ENCODE data around the gene PPIP5K2. TPM values are rescaled to one million over a fixed set of nuclear protein-coding genes. Genes with fewer than 3 reads are reported as not detected.
"Not testable (repeated sequence)": the region's sequence is repeated elsewhere in the genome, so short reads cannot be mapped to it uniquely, and the experiment has no call there.

Gene PPIP5K2
- total and polyA plus RNA-seq, 3 donors from 2014 or later = 23.7 to 42.8 (median 30.4) TPM

- WGBS, 2 donors = 95 to 97% methylated on average over 2 of the region's 2 CpGs
- no peak for DNase-seq
- Histone ChIP-seq H3K9me3 (no peaks in the 10 kb centered on the region), H3K4me1 (no peaks in the 10 kb centered on the region), H3K27me3 (no peaks in the 10 kb centered on the region), H3K27ac (no peak overlapping the region), H3K36me3 (ENCODE audit: low read depth, missing control alignments) (no peaks in the 10 kb centered on the region), H3K4me3 (no peak overlapping the region)
- intact Hi-C loops (cut with DNase I; ENCODE audit: low total_unique reads) = no loop called here
- TF ChIP-seq POLR2A (IDR thresholded peaks at IDR 0.05) (no peak), CTCF (IDR thresholded peaks at IDR 0.05) (no peak)
Measured at GRCh38 chr5:103178167-103178566, 58.1 kb downstream of the PPIP5K2 start.

DNA sequence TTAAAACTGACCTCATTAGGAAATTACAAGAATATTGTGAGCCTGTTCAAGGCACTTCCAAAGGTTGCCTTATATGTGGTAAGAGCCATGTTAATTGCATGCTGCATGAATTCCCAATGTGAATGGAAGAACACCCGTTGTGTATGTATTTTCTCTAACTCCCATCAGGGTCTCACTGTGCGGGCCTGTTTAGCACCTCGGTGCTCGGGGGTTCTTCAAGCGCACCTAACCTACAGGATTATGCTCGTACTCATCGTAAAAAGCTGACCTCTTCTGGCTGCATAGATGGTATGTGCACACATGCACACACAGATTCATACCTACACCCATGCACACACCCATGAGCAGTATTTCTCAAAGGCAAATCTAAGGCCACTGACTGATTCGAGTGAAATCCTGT, 66.1 kb downstream of the PPIP5K2 start:
- H3K36me3 ChIP-seq (ENCODE audit: low read depth, missing control alignments) = no peaks in the 10 kb centered on the region
- H3K9me3 ChIP-seq = no peaks in the 10 kb centered on the region
- no peak overlapping the region for H3K4me3 ChIP-seq
- no peak for DNase-seq
- H3K27ac ChIP-seq = no peak overlapping the region
- intact Hi-C loops (cut with DNase I; ENCODE audit: low total_unique reads) = no loop called here
- TF ChIP-seq POLR2A (IDR thresholded peaks at IDR 0.05) = no peak
- no peak for TF ChIP-seq CTCF (IDR thresholded peaks at IDR 0.05)
- no peaks in the 10 kb centered on the region for H3K27me3 ChIP-seq
- no peaks in the 10 kb centered on the region for H3K4me1 ChIP-seq
- WGBS, 2 donors = 98% methylated on average over 8 of the region's 8 CpGs

DNA sequence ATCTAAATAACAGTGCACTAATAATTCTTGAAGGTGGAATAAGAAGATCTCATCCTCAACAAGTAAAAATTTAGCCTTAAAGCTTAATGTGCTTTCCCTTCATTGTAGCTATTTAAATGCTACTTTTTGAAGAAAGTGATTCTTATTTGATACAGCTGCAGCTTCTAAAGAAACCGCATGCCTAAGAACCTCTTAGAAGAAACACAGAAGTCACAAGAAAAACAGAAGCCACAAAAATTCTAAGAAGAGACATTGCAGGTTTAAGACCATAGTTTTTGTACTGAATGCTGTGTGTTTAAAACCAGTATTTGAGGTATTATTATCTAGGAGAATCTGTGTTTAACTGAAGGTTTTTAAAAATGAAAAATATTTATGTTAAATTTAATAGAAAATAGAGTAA, 68.3 kb downstream of the PPIP5K2 start:
- H3K4me3 ChIP-seq = no peak overlapping the region
- H3K9me3 ChIP-seq = no peaks in the 10 kb centered on the region
- H3K27me3 ChIP-seq = no peaks in the 10 kb centered on the region
- no peak overlapping the region for H3K27ac ChIP-seq
- no peak for DNase-seq
- H3K4me1 ChIP-seq = no peaks in the 10 kb centered on the region
- intact Hi-C loops (cut with DNase I; ENCODE audit: low total_unique reads) = no loop called here
- WGBS, 2 donors = 52 to 65% methylated on average over 1 of the region's 1 CpG
- no peak for TF ChIP-seq CTCF (IDR thresholded peaks at IDR 0.05)
- H3K36me3 ChIP-seq (ENCODE audit: low read depth, missing control alignments) = no peaks in the 10 kb centered on the region

- no peak overlapping the region for H3K27ac ChIP-seq
- no peaks in the 10 kb centered on the region for H3K9me3 ChIP-seq
- DNase-seq = no peak
- TF ChIP-seq CTCF (IDR thresholded peaks at IDR 0.05) = no peak
- TF ChIP-seq POLR2A (IDR thresholded peaks at IDR 0.05) = no peak
- no peaks in the 10 kb centered on the region for H3K36me3 ChIP-seq (ENCODE audit: low read depth, missing control alignments)
- H3K27me3 ChIP-seq = no peaks in the 10 kb centered on the region
- H3K4me1 ChIP-seq = no peaks in the 10 kb centered on the region
- H3K4me3 ChIP-seq = no peak overlapping the region
- intact Hi-C loops (cut with DNase I; ENCODE audit: low total_unique reads) = no loop called here
Measured at GRCh38 chr5:103203226-103203625, 83.1 kb downstream of the PPIP5K2 start.

- H3K9me3 ChIP-seq; H3K27me3 ChIP-seq; H3K27ac ChIP-seq; H3K4me3 ChIP-seq; H3K36me3 ChIP-seq (ENCODE audit: low read depth, missing control alignments); H3K4me1 ChIP-seq; intact Hi-C loops (cut with DNase I; ENCODE audit: low total_unique reads); DNase-seq: not testable (repeated sequence)
- WGBS, 2 donors = 94 to 98% methylated on average over 3 of the region's 3 CpGs
Measured at GRCh38 chr5:103204990-103205389, 84.9 kb downstream of the PPIP5K2 start.

All from testis (tissue), 3 donors.